ENCODE measurements around the gene FAM118B.

FAM118B gene

DNA sequence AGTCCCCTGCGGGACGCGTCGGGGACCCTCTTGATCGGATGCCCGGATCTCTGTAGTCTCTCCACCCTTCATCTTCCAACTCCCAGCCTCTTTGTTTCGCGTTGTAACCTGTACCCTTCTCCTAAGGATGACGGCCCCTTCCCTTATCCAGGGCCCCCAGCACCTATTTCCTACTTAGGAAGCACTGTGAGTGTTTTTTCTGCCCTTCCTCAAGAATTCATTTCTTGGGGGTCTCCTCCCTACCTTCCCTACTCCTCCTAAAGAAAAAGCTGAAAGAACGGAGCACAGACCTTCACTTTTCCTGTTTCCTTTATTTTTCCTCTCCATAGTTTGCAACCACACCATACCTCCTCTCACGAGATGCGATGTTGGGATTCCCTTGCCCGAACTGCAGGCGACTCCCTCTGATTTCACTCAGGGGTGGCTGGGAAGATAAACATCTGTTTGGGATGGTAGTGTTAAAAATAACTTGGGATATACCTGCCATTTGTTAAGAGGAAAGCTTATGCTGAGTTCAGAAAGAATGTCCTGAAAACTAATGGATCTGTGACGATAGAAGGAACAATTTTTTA, 593 bp downstream of the FAM118B start:
- TF ChIP-seq TCF12 (IDR thresholded peaks at IDR 0.05; ENCODE audit: low read depth) (no peak), REST (IDR thresholded peaks at IDR 0.05; ENCODE audit: low read depth) (no peak), TEAD4 (IDR thresholded peaks at IDR 0.05) (no peak)

GRCh38 chr11:126214441-126214840, 2.9 kb downstream of the FAM118B start:
- no peak for TF ChIP-seq FOXM1 (IDR thresholded peaks at IDR 0.05; ENCODE audit: borderline replicate concordance, low read depth)
- no peak for TF ChIP-seq NFIC (IDR thresholded peaks at IDR 0.05)
- TF ChIP-seq REST (IDR thresholded peaks at IDR 0.05; ENCODE audit: low read depth) = no peak
- TF ChIP-seq EP300 (IDR thresholded peaks at IDR 0.05; ENCODE audit: borderline replicate concordance) = no peak
- TF ChIP-seq TEAD4 (IDR thresholded peaks at IDR 0.05) = no peak
- TF ChIP-seq TAF1 (IDR thresholded peaks at IDR 0.05; ENCODE audit: low read depth) = no peak
- no peak for TF ChIP-seq RAD21 (IDR thresholded peaks at IDR 0.05; ENCODE audit: low read depth)
- TF ChIP-seq MAX (IDR thresholded peaks at IDR 0.05) = no peak
- TF ChIP-seq TCF12 (IDR thresholded peaks at IDR 0.05; ENCODE audit: low read depth) = no peak
- TF ChIP-seq, protein P1, sequence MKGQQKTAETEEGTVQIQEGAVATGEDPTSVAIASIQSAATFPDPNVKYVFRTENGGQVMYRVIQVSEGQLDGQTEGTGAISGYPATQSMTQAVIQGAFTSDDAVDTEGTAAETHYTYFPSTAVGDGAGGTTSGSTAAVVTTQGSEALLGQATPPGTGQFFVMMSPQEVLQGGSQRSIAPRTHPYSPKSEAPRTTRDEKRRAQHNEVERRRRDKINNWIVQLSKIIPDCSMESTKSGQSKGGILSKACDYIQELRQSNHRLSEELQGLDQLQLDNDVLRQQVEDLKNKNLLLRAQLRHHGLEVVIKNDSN (IDR thresholded peaks at IDR 0.05) = no peak
- no peak for TF ChIP-seq ZBTB7A (IDR thresholded peaks at IDR 0.05; ENCODE audit: low read depth)

DNA sequence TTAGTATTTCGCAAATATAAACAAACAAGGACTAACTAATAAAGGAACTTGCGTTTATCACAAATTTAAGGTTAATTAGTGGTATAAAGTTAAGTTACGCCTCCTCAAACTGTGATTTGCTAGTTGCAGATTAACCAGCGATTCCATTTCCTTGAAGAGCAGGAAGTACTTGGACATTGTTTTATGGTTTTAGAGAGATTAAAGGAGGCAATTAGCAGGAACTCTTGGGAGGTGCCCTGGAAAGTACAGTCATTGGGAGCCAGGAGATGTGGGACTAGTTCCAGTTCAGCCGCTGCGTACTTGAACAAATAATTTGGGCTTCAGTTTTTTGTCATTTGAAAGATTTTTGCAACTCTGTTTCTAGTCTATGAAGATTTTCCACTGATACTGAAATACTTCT, 3.3 kb downstream of the FAM118B start:
- TF ChIP-seq YY1 (IDR thresholded peaks at IDR 0.05; ENCODE audit: low read depth) (no peak), EP300 (IDR thresholded peaks at IDR 0.05; ENCODE audit: borderline replicate concordance) (no peak), TAF1 (IDR thresholded peaks at IDR 0.05; ENCODE audit: low read depth) (no peak), CREB1 (IDR thresholded peaks at IDR 0.05; ENCODE audit: low read depth) (no peak)
- TF ChIP-seq, protein P1 (IDR thresholded peaks at IDR 0.05) = no peak

GRCh38 chr11:126216526-126217305, 5.1 kb downstream of the FAM118B start:
- no peak for TF ChIP-seq NFIC (IDR thresholded peaks at IDR 0.05)
- no peak for TF ChIP-seq CREB1 (IDR thresholded peaks at IDR 0.05; ENCODE audit: low read depth)
- TF ChIP-seq TAF1 (IDR thresholded peaks at IDR 0.05; ENCODE audit: low read depth) = no peak
- TF ChIP-seq, protein P1 (IDR thresholded peaks at IDR 0.05) = no peak
- TF ChIP-seq YY1 (IDR thresholded peaks at IDR 0.05; ENCODE audit: low read depth) = no peak
- no peak for TF ChIP-seq FOXM1 (IDR thresholded peaks at IDR 0.05; ENCODE audit: borderline replicate concordance, low read depth)

GRCh38 chr11:126217491-126217890, 5.9 kb downstream of the FAM118B start:
- TF ChIP-seq EP300 (IDR thresholded peaks at IDR 0.05; ENCODE audit: borderline replicate concordance) (no peak), EGR1 (IDR thresholded peaks at IDR 0.05) (no peak), CREB1 (IDR thresholded peaks at IDR 0.05; ENCODE audit: low read depth) (no peak), YY1 (IDR thresholded peaks at IDR 0.05; ENCODE audit: low read depth) (no peak), CEBPB (IDR thresholded peaks at IDR 0.05) (no peak), NFIC (IDR thresholded peaks at IDR 0.05) (no peak), TEAD4 (IDR thresholded peaks at IDR 0.05) (no peak), RAD21 (IDR thresholded peaks at IDR 0.05; ENCODE audit: low read depth) (no peak)
- TF ChIP-seq, protein P1 (IDR thresholded peaks at IDR 0.05) = no peak

- no peak for TF ChIP-seq YY1 (IDR thresholded peaks at IDR 0.05; ENCODE audit: low read depth)
- no peak for TF ChIP-seq CREB1 (IDR thresholded peaks at IDR 0.05; ENCODE audit: low read depth)
- no peak for TF ChIP-seq TCF12 (IDR thresholded peaks at IDR 0.05; ENCODE audit: low read depth)
- no peak for TF ChIP-seq EP300 (IDR thresholded peaks at IDR 0.05; ENCODE audit: borderline replicate concordance)
- no peak for TF ChIP-seq TAF1 (IDR thresholded peaks at IDR 0.05; ENCODE audit: low read depth)
- TF ChIP-seq CEBPB (IDR thresholded peaks at IDR 0.05) = no peak
- no peak for TF ChIP-seq FOXM1 (IDR thresholded peaks at IDR 0.05; ENCODE audit: borderline replicate concordance, low read depth)
- TF ChIP-seq REST (IDR thresholded peaks at IDR 0.05; ENCODE audit: low read depth) = no peak
- TF ChIP-seq, protein P1 (IDR thresholded peaks at IDR 0.05) = no peak
- TF ChIP-seq ZBTB7A (IDR thresholded peaks at IDR 0.05; ENCODE audit: low read depth) = no peak
- TF ChIP-seq RAD21 (IDR thresholded peaks at IDR 0.05; ENCODE audit: low read depth) = no peak
- no peak for TF ChIP-seq MAX (IDR thresholded peaks at IDR 0.05)
Observed at GRCh38 chr11:126219547-126219946, 8.0 kb downstream of the FAM118B start.
